GM18505 (cell line): Measurements from ENCODE around the gene CBLN3.

ENCODE experiments used
- ATAC-seq: cut with Tn5 transposase; IDR thresholded peaks from one replicate; pipeline ENCODE4 v1.9.1; 2021; ENCODE audit not compliant: unreplicated experiment
- POLR2A ChIP-seq: IDR thresholded peaks from 4 replicates; pipeline ENCODE4 v1.6.1; 2011; ENCODE audit warnings: borderline replicate concordance; ENCODE audit not compliant: insufficient read depth, insufficient read length; ENCODE audit errors: extremely low read depth

Gene CBLN3

GRCh38 chr14:24426150-24426911 lies 3.1 kb downstream of the CBLN3 start:
- no peak for TF ChIP-seq POLR2A
- no peak for ATAC-seq

GRCh38 chr14:24425704-24426103 lies 3.8 kb downstream of the CBLN3 start:
- no peak for TF ChIP-seq POLR2A
- no peak for ATAC-seq

- no peak for ATAC-seq
- no peak for TF ChIP-seq POLR2A
Observed at GRCh38 chr14:24422694-24423601, 6.5 kb downstream of the CBLN3 start.

- ATAC-seq, result no peak
- TF ChIP-seq POLR2A, result no peak
Observed at GRCh38 chr14:24422261-24422660, 7.2 kb downstream of the CBLN3 start.

- no peak for ATAC-seq
- no peak for TF ChIP-seq POLR2A
Observed at GRCh38 chr14:24418492-24418873, 11.0 kb downstream of the CBLN3 start.

- no peak for TF ChIP-seq POLR2A
- ATAC-seq, result no peak
Observed at GRCh38 chr14:24417832-24418491, 11.5 kb downstream of the CBLN3 start.

- TF ChIP-seq POLR2A, result no peak
- ATAC-seq, result no peak
Observed at GRCh38 chr14:24416932-24417619, 12.4 kb downstream of the CBLN3 start.

- no peak for TF ChIP-seq POLR2A
- ATAC-seq, result no peak
Observed at GRCh38 chr14:24416254-24416931, 13.1 kb downstream of the CBLN3 start.

- no peak for TF ChIP-seq POLR2A
Observed at GRCh38 chr14:24415421-24416253, 13.8 kb downstream of the CBLN3 start.

GRCh38 chr14:24414732-24415420 lies 14.6 kb downstream of the CBLN3 start:
- TF ChIP-seq POLR2A, result no peak
- ATAC-seq, result no peak

More at GRCh38 chr14:24415421-24416253, 13.8 kb downstream of the CBLN3 start:
- no peak for ATAC-seq

GRCh38 chr14:24414077-24414476 lies 15.4 kb downstream of the CBLN3 start:
- TF ChIP-seq POLR2A, result no peak
- ATAC-seq, result no peak
